ENCODE data around the gene TMEM108.
"Not testable (repeated sequence)": the region's sequence is repeated elsewhere in the genome, so short reads cannot be mapped to it uniquely, and the experiment has no call there.

TMEM108 gene

DNA sequence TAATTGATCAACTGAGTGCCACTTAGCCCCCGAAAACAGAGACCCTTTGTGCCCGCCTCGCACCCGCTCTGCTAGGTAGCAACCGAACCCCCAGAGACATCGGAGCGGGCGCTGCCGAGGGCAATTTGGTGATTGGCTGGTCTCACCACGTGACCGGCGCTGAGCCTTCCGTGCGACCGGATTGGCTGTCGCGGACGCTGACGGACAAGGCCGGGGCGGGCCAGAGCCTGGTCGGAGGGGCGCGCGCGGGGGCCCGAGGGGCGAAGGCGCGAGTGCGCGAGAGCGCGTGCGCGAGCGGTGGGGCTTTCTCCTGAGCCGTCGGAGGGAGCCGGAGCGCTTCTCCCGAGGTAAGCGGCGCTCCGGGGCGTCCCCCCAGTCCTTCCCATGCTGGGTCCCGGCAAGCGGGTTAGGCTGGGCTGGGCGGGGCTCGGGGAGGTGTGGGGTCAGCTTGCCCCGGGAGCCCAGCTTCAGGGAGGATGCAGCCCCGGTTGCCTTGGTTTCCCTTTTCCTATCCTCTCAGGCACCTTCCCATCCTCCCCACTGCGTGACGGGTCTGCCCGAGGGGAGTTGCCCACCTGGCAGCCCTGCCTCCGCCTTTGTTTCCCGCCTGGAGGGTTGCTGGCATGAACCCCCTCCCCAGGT, at the start of gene TMEM108:
TSS of gene TMEM108 (plus strand) at position 303 of the 642 bp plus-strand sequence.
- DNase-seq (ENCODE audit: insufficient read length, low spot score): peak; percentile 61
- peak; percentile 64 for FAIRE-seq

DNA sequence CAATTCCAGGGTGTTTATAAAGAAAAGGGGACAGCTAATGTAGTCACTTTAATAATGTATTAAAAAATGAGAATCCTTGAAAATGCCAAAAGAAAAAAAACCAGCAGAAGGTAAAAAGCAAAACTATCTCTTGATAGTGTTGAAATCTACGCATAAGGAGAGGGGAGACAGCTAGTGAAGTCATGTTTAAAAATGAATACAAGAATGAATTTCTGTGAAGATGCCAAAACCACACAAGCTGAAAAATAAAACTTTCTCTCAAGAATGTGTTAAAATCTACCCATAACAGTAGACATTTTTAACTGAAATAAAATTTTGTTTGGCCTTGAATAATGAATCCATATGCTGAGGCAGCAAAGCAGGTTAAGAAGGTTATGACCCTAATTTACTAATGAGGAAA, 42.2 kb upstream of the TMEM108 start:
- DNase-seq (ENCODE audit: insufficient read length, low spot score) (no peak), FAIRE-seq (no peak)

DNA sequence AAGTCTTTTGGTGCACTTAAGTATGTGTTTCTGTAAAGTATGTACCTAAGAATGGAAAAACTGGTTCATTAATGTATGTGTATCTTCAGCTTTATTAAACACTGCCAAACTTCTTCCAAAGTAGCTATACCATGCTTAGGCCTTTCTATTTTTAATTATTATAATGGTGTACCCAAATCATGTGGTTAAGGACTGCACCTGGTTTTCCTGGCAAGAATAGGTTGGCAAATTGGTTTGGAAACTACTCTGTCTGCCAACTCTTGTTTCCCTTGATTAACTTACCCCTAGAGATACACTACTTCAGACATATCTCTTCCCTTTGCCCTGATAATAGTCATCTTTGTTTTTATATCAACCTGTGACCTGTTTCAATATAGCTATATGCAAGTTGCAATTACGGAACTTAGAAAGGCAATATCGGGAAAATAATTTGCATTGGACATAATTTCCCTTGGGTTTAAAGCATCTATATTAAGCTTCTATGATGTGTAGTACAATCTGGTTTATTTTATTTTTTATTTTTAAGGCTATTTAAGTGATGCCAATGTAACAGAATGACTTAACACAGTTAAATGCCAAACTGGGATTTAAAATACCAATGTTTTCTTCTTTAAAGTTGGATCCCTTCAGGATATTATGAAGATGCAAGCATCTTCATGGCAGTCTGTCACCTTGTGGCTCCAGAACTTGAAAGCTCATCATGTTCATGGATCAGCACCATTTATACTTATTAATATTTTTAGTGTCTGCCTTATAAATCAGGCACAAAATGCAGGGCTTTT, 40.6 kb upstream of the TMEM108 start:
- FAIRE-seq: no peak
- no peak for DNase-seq (ENCODE audit: insufficient read length, low spot score)

DNA sequence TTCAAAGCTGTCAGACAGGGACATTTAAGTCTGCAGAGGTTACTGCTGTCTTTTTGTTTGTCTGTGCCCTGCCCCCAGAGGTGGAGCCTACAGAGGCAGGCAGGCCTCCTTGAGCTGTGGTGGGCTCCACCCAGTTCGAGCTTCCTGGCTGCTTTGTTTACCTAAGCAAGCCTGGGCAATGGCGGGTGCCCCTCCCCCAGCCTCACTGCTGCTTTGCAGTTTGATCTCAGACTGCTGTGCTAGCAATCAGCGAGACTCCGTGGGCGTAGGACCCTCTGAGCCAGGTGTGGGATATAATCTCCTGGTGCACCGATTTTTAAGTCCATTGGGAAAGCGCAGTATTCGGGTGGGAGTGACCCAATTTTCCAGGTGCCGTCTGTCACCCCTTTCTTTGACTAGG, 33.2 kb upstream of the TMEM108 start:
- not testable (repeated sequence) for FAIRE-seq

DNA sequence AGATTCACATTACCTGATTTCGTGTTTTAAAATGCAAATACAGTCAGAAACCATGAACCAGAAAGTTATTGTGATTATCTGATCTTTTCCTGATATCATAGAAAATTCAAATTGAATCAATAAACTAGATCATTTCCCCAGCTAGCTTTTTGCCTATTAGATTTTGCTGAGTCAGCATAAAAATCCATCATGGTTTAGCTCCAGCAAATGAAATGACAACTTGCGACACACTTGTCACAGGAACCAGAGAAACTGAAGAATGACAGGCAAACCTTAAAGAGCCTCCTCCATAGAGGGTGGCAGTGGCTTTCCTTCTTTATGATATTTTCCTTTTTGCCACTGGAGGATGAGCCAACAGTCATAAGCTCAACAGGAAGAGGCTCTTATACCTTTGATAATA, 30.6 kb upstream of the TMEM108 start:
- no peak for FAIRE-seq
- DNase-seq (ENCODE audit: insufficient read length, low spot score): no peak

More for the DNA sequence above, 33.2 kb upstream of the TMEM108 start:
- DNase-seq (ENCODE audit: insufficient read length, low spot score): not testable (repeated sequence)

DNA sequence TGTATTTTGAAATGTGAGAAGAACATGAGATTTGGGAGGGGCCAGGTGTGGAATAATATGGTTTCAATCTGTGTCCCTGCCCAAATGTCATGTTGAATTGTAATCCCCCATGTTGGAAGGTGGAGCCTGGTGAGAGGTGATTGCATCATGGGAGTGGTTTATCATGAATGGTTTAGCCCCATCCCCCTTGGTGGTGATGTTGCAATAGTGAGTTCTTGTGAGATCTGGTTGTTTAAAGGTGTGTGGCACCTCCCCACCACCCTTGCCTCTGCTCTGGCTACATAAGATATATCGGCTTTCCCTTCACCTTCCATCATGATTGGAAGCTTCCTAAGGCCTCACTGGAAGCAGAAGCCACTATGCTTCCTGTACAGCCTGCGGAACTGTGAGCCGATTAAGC, 23.9 kb upstream of the TMEM108 start:
- DNase-seq (ENCODE audit: insufficient read length, low spot score): no peak
- no peak for FAIRE-seq

DNA sequence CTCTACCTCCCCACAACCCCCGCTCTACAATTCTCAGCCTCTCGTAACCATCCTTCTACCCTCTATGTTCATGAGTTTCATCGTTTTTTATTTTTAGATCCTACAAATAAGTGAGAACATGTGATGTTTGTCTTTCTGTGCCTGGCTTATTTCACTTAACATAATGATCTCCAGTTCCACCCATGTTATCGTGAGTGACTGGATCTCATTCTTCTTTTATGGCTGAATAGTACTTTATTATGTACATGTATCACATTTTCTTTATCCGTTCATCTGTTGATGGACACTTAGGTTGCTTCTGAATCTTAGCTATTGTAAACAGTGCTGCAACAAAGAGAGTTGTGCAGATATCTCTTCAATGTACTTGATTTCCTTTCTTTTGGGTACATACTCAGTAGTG, 22.6 kb upstream of the TMEM108 start:
- FAIRE-seq; DNase-seq (ENCODE audit: insufficient read length, low spot score): not testable (repeated sequence)

DNA sequence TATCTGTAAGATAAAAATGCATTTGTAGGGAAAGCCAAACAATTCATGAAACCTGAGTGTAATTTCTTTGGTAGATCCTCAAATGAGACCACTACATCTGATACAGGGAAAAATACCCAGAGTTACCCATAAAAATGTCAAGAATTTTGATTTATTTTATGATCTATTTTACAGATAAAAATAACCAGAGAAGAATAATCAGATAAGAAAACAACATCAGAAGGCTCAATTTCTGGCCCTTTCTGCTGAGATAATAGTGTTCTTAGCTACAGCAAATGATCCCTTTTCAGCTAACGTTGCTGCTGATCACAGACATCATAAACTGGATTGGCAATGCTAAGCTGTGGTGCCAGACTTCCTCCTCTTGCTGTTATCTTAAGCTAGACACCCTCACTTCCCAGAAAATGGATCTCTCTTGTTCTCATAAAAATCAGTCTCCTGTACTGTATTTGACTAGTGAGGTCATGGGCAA, 21.3 kb upstream of the TMEM108 start:
- no peak for DNase-seq (ENCODE audit: insufficient read length, low spot score)
- no peak for FAIRE-seq

DNA sequence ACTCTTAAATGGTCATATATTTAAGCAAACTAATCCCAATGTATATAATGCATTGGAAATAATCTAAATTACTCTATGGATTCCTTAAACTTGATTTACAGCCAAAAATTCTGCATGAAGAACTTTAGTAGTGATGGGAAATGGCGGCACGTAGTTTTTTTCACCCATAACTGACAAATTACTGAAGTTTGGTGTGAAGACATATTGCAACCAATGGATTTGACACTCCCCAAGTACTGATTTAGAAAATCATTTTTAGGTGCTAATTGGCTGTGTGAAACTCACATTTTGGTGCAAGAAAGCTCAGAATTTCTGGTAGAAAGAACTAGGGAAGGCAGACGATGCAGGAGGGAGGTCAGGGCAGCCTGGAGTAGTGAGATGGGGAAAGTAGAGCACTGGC, 19.3 kb upstream of the TMEM108 start:
- DNase-seq (ENCODE audit: insufficient read length, low spot score): no peak
- no peak for FAIRE-seq

DNA sequence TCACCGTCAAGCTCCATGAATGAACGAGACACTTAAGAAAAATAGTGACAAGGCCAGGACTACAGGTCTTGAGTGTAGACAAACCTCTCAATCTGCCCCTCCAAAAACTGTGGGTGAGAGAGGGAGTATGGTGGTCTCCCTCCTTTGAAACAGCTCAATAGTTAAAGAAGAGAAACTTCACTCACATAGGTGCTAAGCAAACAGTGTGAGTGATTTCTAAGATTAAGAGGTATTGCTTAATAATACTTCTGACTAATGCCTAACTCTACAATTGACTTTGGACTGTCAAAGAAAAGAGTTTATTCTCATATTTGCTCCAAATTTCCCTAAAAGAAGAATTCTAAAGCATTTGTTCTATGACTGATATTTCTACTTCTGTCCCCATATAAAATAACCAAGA, 17.0 kb upstream of the TMEM108 start:
- DNase-seq (ENCODE audit: insufficient read length, low spot score) (no peak), FAIRE-seq (no peak)

DNA sequence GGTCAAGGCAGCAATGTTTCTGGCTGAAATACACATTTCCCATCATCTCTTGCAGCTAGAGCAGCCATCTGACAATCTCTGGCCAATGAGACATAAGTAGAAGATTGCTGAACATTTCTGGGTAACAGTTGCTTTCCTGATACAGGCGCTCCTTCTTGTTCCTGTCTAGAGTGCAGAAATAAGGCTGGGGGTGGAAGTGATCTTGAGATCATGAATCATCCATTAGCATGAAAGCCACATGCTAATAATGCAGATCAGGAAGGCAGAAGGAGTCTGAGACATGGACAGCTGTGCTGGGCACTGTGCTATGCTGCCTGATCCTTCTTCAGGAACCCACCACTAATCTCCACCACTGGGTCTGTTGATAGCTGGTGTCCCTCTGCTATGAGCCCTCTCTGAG, 14.8 kb upstream of the TMEM108 start:
- no peak for DNase-seq (ENCODE audit: insufficient read length, low spot score)
- FAIRE-seq: no peak

DNA sequence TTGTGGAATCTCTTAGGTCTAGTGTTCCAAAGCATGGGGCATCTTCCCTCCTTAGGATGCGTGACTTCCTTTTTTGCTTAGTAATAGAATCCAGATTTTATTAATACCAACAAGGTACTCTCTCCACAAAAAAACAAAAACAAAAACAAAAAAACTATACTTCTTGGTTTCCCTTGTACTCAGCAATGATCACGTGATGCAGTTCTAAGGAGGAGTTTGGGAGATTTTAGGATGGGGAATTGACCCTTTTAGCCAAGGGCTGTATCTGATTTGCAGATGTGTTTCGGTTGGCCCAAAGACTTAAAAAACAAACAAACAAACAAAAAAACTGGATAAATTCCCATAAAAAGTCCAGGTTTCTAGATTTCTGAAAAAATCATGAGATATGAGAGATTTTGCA, 12.6 kb upstream of the TMEM108 start:
- DNase-seq (ENCODE audit: insufficient read length, low spot score): no peak
- no peak for FAIRE-seq

DNA sequence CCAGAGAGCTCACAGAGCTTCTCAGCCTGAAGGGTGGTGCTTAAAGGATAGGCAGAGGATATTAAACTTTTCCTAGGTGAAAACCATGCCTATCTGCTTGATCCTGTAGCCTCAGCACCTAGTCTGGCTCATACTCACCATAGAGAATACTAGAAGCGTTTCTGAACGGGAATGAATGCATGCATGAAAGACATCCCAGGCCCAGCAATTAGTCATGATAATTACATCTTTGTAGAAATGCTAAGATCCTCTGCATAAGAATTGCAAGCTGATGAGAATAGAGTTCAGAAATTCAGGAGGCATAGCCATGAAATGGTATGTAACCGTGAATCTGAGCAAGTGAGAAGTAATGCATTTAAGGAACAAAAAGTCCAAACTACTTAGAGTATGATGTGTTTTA, 5.9 kb upstream of the TMEM108 start:
- DNase-seq (ENCODE audit: insufficient read length, low spot score) (no peak), FAIRE-seq (no peak)

DNA sequence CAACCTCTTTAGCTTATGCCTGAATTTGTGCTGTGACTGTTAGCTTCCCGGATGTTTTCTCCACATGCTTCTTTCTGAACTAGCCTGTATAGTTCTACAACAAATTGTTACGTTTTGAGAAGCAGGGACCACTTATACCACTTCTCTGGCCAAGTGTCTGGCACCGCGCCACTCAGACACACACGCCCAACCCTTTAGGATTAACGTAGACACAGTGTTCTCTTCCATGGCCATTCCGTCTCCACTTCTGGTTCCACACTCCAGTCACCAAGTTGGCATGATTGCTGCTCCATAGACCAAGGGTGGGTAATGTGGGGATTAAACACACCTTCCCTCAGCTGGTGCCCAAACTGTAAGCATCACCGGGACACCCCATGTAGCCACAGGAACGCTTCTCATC, 755 bp upstream of the TMEM108 start:
- no peak for DNase-seq (ENCODE audit: insufficient read length, low spot score)
- FAIRE-seq: no peak

DNA sequence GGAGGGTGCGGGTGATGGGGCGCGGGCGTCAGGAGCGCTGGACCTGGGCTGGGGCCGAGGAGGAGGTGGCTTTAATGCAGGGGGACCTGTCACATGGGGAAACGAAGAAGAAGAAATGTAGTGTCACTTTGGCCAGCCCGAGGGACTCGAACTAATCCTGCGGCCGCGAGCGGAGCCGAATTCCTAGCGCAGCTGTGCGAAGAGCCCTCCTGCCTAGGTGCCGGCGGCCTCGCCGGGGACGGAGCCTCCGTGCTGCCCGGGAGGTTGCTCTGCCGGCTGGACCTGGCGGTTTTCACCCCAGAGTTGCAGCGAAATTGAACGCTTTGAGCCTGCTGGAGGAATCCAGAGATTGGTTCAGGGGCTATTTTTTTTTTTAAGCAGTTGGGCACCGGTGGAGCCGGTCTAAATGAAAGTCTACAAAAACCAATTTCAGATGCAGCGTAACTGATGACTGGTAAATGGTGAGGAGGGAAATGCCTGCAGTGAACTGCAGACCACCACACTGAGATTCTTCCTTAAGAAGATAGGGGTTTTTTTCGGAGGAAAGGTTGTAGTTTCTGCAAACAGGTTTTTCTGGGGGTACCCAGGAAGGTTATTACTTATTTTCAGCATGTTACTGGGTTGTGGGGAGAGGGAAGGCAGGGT, 662 bp downstream of the TMEM108 start:
- no peak for DNase-seq (ENCODE audit: insufficient read length, low spot score)
- no peak for FAIRE-seq

DNA sequence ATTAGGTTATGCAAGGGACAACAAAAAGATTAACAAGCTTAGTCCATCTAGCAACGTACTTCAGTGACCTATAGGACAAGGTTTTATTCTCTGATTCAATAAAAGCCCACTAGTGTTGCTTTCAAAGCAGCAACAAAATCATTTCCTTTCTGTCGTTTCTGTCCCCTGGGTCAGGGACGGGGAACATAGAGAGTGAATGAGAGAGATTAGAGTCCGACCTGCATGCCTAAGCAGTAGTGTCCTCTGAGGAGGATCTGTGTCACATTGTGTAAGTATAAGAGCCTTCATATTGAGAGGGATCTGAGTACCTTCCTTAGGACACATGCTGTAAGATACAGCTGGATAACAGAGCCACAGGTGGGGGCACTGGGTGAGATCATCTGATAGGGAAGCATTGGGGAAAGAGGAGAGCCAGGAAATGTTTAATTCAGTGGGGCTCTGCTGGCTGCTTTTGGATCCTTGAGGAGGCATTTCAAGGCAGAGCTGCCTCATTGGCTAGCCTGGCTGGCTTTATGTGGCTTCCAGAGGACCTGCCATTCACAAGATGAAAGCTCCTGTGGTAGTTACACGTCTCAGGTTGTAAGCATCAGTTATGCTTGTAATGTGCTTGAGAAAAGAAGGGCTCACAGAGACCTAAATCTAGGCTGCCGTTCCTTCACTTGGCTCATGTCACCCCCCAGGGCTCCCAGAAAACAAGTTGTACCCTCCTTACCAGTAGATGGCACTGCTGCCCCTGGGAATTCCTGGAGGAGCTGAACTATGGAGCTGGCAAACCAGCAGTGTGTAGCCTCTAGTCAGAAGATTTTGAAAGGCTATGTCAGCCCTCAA, 2.7 kb downstream of the TMEM108 start:
- FAIRE-seq (no peak), DNase-seq (ENCODE audit: insufficient read length, low spot score) (peak; percentile 70)

DNA sequence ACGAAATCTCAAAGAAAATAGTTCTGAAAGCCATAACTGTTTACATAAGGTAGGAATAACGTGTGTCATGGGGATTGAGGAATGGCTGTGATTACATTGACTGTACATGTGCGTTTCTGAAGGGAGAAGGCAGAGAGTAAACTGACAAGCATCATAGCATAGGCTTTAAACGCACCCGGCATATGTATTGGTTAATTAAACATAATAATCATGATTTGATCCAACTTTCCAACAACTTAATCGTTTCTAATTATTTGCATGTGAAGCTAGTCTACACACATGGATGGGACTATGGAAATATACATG, 3.3 kb downstream of the TMEM108 start:
- DNase-seq (ENCODE audit: insufficient read length, low spot score) (no peak), FAIRE-seq (peak; percentile 52)

DNA sequence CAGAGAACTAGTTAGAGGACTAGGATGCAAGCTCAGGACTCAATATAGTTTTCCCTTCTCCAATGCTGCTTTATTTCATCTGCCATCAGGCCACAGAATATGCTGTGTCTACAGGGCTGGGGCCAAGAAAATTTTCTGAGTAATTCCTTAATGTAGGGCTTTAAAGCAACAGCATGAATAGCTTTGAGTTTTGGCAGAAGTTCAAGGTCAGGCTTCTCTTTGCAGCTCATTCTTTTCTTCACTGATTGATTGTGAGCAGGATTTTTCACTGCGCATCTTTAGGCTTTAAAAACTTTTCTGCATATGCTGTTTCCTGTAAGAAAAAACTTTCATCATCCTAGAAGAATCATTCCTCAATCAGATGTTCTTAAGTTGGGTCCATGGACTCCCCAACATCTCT, 4.6 kb downstream of the TMEM108 start:
- DNase-seq (ENCODE audit: insufficient read length, low spot score) (no peak), FAIRE-seq (no peak)

DNA sequence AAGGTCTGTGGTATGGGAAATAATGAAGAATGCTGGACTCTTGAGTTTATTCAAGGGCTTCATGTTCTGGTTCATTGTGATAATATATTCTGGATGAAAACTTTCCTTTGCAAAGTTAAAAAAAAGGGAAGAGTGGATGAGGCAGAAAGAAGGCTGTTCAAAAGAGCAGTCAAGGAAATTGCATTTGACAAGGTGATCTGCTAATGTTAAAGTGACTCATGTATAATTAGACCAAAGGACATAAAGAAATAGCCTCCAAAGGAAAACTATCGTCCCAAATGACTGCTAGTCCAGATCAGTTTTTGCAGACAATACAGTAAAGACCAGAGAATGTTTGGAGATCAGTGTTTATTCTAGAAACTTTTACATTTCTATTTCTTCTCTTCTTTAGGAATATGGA, 9.8 kb downstream of the TMEM108 start:
- FAIRE-seq (no peak), DNase-seq (ENCODE audit: insufficient read length, low spot score) (no peak)

DNA sequence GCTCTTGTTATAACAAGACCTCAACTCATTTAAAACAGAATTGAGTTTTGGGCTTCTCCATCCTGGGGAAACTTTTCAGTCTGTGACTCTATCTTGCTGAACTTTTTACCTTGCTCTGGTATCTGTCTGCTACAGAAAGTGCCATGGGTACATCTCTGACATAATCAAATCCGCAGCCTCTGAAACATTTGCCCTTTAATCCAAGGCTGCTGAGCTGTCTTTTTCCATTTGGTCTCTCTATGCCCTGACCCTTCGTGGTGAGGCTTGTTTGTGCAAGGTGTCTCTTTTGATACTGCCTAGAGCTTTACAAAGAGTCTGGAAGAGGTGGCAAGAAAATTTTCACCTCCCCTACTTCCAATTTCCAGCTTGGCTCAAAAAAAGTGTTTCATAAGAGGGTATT, 11.3 kb downstream of the TMEM108 start:
- FAIRE-seq (no peak), DNase-seq (ENCODE audit: insufficient read length, low spot score) (no peak)

DNA sequence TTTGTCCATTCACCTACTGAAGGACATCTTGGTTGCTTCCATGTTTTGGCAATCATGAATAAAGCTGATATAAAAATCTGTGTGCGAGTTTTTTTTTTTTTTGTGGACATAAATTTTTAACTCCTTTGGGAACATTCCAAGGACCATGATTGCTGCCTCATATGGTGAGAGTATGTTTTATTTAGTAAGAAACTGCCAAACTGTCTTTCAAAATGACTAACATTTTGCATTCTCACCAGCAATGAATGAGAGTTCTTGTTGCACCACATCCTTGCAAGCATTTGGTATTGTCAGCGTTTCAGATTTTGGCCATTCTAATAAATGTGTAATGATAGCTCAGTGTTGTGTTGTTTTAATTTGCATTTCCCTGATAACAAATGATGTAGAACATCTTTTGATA, 12.7 kb downstream of the TMEM108 start:
- DNase-seq (ENCODE audit: insufficient read length, low spot score) (no peak), FAIRE-seq (no peak)

Data from HTR-8/SVneo (cell line).